Omental fat pad (tissue), 4 donors: ENCODE measurements around the gene NTSR1. TPM values are rescaled to one million over a fixed set of nuclear protein-coding genes. Genes with fewer than 3 reads are reported as not detected.
A peak's percentile ranks its signal among the peaks of the same experiment; 100 is the strongest.

Source experiments
- ATAC-seq: fragments of 150-250 bp; one replicate; pipeline ENCODE4 v1.9.1; 2016; ENCODE audit warnings: mild to moderate bottlenecking, moderate library complexity; ENCODE audit not compliant: low FRiP score
- DNase-seq: peaks from one replicate; pipeline ENCODE4 v3.0.0-alpha.2; 2019; ENCODE audit warnings: low spot score
- total RNA-seq, 4 donors: library from RNA; depleted of rRNA; stranded (reverse); fragments of >200 nt; gene quantifications; one replicate each; pipeline ENCODE4 v1.1.0, GENCODE V29; 2016
- TF ChIP-seq, protein P1 (sequence below), 3 donors: fragments of 450-650 bp; IDR thresholded peaks; one replicate each; pipeline ENCODE4 v1.5.1; 2016 to 2017; ENCODE audit warnings: antibody characterized with exemption in 3 of 3, mild to moderate bottlenecking in 3 of 3, moderate library complexity in 2 of 3

The NTSR1 gene
- total RNA-seq, result under 1 TPM in 2 of 4 donors, not detected in 2; 0.24 to 0.25 TPM

DNA sequence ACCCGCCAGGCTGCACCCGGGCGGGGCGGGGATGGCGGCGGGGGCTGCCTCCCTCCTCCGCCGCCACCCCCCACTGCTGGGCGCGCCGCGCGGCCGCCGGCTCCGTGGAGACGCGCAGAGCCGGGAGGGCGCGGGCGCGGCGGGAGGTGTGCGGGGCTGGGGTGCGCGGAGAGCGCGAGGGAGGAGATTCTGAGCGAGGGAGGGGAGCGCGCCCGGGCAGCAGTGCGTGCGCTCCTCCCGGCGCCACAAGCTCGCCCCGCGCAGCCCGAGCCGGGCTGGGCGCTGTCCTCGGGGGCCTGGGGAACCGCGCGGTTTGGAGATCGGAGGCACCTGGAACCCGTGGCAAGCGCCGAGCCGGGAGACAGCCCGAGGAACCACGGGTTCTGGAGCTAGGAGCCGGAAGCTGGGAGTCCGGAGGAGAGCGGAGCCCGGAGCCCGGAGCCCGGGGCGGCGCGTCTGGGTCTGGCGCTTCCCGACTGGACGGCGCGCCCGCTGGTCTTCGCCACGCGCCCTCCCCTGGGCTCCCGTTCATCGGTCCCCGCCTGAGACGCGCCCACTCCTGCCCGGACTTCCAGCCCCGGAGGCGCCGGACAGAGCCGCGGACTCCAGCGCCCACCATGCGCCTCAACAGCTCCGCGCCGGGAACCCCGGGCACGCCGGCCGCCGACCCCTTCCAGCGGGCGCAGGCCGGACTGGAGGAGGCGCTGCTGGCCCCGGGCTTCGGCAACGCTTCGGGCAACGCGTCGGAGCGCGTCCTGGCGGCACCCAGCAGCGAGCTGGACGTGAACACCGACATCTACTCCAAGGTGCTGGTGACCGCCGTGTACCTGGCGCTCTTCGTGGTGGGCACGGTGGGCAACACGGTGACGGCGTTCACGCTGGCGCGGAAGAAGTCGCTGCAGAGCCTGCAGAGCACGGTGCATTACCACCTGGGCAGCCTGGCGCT is at the start of gene NTSR1:
Gene NTSR1 (plus strand): TSS at position 246 of the 946 bp plus-strand sequence. CDS start 372 bp downstream, at position 618.
- TF ChIP-seq, protein P1, sequence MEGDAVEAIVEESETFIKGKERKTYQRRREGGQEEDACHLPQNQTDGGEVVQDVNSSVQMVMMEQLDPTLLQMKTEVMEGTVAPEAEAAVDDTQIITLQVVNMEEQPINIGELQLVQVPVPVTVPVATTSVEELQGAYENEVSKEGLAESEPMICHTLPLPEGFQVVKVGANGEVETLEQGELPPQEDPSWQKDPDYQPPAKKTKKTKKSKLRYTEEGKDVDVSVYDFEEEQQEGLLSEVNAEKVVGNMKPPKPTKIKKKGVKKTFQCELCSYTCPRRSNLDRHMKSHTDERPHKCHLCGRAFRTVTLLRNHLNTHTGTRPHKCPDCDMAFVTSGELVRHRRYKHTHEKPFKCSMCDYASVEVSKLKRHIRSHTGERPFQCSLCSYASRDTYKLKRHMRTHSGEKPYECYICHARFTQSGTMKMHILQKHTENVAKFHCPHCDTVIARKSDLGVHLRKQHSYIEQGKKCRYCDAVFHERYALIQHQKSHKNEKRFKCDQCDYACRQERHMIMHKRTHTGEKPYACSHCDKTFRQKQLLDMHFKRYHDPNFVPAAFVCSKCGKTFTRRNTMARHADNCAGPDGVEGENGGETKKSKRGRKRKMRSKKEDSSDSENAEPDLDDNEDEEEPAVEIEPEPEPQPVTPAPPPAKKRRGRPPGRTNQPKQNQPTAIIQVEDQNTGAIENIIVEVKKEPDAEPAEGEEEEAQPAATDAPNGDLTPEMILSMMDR (IDR thresholded peaks at IDR 0.05), result no peak
- ATAC-seq (no peak), DNase-seq (no peak)

DNA sequence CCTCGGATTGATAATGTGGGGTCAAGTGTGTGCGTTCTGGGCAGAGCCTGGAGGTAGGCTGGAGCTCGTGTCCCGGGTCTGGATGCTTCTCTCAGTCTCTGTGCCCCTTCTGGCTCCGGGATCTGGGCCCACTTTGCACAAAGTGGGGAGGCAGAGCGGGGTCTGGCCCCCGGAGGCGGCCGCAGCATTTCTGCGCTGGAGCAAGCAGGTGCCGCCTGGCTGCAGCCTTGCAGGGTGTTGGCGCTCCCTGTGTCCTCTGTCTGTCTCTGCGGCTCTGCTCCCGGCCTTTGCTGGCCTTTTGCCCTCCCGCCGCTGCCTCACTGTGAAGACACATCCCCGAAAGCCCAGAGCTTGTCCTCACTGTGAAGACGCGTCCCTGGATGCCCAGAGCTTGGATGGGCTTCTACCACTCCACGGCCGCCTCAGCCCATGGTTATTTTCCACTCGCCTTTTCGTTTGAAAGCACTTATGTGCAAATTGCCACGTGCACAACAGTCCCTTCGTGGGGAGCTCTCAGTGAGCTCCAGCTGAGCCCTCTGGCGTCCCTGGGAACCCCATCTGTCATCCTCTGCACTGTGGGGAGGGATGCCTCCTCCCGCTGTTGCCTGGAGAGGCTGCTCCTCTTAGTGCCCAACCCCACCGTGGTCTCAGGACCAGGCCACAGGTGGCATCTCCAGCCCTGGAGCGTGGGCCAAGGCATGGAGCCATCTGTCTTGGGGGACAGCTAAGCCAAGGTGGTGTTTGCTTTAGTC is 49.0 kb upstream of the NTSR1 start:
- DNase-seq (no peak), ATAC-seq (no peak)
- TF ChIP-seq, protein P1 (IDR thresholded peaks at IDR 0.05), result no peak

DNA sequence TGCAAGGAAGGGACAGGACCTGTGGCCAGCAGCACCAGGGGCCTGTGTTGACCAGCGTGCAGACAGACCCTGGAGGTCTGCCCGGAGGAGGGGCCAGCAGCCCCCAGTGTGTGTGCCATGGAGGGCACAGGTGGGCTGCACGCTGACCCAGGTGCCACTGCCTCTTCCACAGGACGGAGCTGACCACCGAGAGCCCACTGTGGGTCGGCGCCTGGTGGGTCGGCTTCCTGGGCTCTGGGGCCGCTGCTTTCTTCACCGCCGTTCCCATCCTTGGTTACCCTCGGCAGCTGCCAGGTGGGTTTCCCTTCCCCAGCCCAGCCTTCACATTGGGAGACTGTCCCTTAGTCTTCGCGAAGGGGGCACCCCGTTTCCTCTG is 48.4 kb upstream of the NTSR1 start:
- DNase-seq (no peak), ATAC-seq (no peak)
- TF ChIP-seq, protein P1 (IDR thresholded peaks at IDR 0.05), result no peak

DNA sequence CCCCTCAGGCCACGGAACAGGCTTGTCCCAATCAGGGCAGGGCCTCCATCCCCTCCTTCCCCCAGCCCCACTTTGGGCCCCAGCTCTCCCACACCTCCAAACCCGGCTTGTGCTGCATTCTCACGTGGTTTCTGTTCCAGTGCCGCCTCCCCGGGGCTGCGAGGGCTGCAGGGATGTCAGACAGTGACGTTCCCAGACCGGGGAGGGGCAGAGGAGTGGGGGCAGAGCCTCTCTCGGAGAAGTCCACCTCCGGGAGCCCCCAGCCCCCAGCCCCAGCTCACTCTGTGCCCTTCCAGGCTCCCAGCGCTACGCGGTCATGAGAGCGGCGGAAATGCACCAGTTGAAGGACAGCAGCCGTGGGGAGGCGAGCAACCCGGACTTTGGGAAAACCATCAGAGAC is 47.9 kb upstream of the NTSR1 start:
- DNase-seq, result no peak
- TF ChIP-seq, protein P1 (IDR thresholded peaks at IDR 0.05), result no peak
- ATAC-seq, result no peak

DNA sequence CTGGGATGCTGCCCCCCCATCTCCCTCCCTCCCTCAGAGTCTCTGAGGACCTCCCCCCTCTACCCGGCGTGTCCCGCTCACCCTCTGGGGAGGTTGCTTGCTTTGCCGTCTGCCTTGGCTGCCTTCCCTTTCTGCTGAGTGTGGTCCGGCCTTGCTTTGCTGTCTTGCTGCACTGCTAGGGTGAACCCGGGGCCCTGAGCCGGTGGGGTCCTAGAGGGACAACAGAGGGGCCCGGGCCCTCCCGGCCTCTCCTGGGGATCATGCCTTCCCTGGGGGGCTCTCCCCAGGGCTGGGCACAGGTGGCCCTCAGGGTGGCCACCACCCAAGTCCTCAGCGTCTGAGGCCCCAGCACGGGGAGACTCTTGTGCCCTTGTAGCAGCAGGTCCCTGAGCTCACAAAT is 47.0 kb upstream of the NTSR1 start:
- TF ChIP-seq, protein P1 (IDR thresholded peaks at IDR 0.05), result no peak

DNA sequence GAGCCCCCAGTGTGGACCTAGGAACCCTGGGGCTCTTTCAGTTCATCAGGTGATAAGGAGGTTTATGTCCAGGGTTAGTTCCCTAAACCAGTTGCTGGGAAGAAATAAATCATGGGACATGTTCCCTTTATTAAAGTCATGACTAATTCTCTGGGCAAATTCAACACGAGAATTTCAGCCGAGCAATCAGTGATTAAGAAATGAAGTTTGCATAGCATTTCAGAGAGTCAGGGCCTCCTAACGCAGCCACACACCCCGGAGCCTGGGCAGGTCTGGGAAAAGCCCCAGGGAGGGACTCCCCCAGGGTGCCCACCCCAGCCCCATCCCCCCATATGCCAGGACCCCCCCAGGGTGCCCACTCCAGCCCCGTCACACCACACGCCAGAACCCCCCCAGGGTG is 46.2 kb upstream of the NTSR1 start:
- TF ChIP-seq, protein P1 (IDR thresholded peaks at IDR 0.05), result no peak
- DNase-seq (no peak), ATAC-seq (peak; percentile 47)

More for the DNA sequence above, 47.0 kb upstream of the NTSR1 start:
- no peak for ATAC-seq
- no peak for DNase-seq
